HG02763 (cell line): ENCODE data around the gene CARTPT.

Source experiments
- ATAC-seq: cut with Tn5 transposase; IDR thresholded peaks from one replicate; pipeline ENCODE4 v1.9.1; 2021; ENCODE audit warnings: mild to moderate bottlenecking, moderate library complexity; ENCODE audit not compliant: unreplicated experiment

The CARTPT gene

GRCh38 chr5:71719063-71719964 is at the start of gene CARTPT:
CARTPT (plus strand) TSS chr5:71719275; CDS start chr5:71719294, 19 bp downstream.
- ATAC-seq = no peak

DNA sequence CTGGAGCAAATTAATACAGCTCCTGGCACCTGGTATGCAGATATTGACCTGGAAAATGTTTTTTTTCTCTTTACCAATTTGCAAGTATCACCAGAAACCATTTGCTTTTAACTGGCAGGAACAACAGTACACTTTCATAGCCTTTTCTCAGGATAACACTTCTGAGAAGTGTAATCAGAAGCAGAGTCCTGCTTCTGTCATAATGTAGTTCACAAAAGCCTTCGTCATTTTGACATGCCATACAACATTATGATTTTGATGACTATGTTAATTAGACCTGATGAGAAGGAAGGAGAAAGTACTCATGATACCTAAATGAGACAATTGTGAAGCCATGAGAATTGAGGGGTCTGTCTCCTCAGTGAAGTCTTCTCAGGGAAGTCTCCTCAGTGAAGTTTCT is 41.1 kb upstream of the CARTPT start:
- ATAC-seq = no peak

GRCh38 chr5:71679714-71680113 is 39.4 kb upstream of the CARTPT start:
- ATAC-seq = no peak

- ATAC-seq = no peak
These were observed 38.6 kb upstream of the CARTPT start for GRCh38 chr5:71680510-71680909.

GRCh38 chr5:71681296-71681695 is 37.8 kb upstream of the CARTPT start:
- ATAC-seq = no peak

- ATAC-seq = no peak
These were observed 34.8 kb upstream of the CARTPT start for GRCh38 chr5:71684309-71684708.

DNA sequence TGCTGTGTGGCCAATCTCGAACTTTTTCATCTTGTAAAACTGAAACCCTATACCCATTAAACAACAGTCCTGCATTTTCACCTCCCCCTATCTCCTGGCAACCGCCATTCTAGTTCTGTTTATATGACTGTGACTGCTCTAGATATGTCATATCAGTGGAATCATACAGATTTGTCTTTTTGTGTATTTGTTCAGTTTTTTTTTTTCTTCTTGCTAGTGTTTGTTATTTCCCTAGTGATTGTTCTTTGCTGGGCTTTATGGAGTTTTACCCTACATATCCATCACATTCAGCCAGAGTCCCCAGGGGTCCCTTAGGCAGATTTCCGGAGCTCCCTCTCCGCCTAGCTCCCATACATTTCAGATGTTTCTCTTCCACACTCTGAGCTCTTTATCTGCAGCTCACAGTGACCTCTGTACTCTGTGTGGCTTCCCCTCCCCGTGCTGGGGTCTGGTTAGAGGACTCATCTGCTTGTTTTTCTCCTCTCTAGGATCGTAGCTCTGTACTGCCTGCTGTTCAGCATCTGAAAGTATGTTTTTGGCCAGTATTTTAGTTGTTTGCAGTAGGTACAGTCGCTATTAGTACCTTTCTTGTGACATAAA is 25.1 kb upstream of the CARTPT start:
- no peak for ATAC-seq

DNA sequence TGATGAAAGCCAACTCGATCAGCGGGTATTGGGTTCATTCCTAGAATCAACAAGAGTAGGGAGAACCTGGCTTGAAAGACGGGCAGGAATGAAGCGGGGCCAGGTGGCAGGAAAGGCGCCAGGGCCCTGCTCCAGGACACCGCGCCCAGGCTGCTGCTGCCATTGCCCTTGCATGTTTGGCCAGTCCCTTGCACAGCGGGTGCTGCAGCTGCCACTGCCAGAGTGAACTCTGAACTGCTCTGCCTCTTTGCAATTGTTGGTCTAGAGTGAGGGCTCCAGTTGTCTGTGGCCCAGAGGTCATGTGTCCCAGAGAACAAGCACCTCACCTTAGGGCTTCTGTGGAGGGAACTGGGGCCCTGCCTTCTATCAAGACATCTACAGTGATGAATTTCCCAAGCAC is 24.0 kb upstream of the CARTPT start:
- ATAC-seq = no peak

GRCh38 chr5:71695595-71695994 is 23.5 kb upstream of the CARTPT start:
- ATAC-seq = no peak

DNA sequence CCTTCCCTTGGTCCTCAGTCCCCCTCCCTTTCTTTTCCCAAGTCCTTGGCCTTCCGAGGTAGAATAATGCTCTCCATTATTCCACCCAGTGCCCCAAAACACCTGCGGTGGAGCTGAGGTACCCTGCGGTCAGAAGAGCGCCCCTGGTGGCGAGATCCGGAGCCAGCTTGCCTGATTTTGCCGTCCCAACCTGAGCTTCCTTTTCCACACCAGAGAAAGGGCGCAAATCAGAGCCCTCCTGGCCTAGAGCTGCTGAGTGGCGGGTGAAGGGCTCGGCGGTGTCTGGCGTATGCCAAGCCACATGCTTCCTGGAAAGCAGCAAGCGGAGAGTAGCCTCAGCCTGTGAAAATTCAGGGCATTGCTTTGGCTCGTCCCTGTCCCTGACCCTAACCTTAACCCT is 21.1 kb upstream of the CARTPT start:
- ATAC-seq = no peak

GRCh38 chr5:71699233-71699632 is 19.8 kb upstream of the CARTPT start:
- no peak for ATAC-seq

DNA sequence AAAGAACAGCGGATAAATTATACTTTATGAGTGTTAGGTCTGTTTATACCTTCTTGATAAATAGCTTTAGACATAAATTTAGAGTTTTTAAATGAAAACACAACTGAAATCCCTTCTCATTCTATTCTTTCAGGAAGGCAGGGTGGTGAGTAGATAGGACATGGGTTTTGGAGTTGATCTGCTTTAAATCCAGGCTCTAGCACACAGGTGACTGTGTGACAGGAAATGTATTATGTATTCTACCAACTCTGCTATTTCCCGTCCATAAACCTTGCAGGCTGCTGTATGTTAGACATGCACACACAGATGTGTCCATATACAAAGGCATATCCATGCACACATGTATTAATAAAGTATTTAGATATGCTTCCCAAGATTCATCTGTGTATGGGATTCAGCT is 19.3 kb upstream of the CARTPT start:
- ATAC-seq = no peak

DNA sequence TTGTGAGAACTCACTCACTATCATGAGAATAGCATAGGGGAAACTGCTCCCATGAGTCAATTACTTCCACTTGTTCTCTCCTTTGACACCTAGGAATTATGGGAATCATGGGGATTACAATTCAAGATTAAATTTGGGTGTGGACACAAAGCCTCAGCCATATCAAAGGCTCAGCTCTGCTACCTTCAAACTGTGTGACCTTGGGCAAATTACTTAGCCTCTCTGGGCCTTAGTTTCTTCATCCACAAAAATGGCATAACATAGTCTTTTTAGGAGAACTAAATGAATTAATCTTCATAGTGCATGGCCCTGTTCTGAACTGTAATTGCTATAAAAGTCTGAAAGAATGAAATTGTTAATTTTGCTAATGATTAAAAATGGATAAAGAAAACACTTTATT is 18.3 kb upstream of the CARTPT start:
- ATAC-seq = no peak

GRCh38 chr5:71701407-71701806 is 17.7 kb upstream of the CARTPT start:
- ATAC-seq = no peak

DNA sequence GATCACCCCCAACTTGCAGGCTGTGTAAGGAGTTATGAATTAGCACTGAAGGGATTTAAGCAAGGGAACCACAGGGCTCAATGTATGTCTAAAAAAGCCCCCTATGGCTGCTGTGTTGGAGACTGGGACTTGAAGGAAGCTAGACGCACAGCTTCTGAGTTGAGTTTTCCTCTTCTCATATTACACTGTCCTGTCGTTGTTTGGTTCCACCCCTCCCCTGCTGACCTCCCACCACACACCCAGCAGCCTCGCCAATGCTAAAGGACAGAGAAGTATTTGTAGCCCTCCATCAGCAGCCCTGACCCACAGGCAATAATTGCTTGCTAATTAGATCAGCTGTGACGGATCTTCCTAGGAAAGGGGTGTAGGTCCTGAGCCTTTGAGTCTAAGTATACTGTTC is 15.1 kb upstream of the CARTPT start:
- no peak for ATAC-seq

DNA sequence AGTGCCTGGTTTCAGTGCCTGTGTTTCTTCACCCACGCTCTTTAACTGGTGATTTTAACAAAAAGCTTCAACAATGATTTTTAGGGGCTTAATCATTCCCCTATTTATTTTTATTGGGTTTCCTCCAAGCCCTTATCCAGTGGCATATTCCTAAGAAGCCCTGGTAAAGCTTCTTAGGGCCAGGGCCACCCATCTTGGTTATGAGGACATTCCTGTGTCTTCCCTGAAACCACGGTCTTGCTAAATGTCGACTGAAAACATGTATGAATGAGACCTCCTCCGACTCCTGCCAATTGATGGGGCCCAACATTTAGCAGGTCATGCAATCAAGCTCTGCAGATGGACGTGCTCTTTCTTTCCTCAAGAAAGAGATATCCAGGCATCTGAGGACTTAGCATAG is 13.7 kb upstream of the CARTPT start:
- no peak for ATAC-seq

DNA sequence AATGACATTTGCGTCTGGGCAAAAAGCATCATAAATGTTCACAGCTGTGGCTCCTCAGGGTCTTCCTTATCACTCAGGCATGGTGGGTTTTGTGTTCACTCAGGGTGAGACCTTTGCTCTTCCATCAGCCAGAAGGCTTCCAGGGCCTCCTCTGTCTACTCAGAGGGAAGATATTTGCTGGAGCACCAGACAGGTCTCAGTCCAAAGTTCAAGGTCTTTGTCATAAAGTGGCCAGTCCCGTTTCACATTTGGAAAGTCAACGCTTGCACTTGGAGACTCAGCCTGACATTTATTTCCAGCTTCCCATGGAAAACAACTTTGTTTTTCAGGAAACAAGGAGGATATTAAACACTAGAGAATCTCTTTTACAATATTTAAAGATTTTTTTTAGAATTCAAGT is 12.2 kb upstream of the CARTPT start:
- ATAC-seq = no peak

GRCh38 chr5:71711610-71712009 is 7.5 kb upstream of the CARTPT start:
- ATAC-seq = no peak

- ATAC-seq = no peak
These were observed 4.2 kb upstream of the CARTPT start for GRCh38 chr5:71714911-71715310.

DNA sequence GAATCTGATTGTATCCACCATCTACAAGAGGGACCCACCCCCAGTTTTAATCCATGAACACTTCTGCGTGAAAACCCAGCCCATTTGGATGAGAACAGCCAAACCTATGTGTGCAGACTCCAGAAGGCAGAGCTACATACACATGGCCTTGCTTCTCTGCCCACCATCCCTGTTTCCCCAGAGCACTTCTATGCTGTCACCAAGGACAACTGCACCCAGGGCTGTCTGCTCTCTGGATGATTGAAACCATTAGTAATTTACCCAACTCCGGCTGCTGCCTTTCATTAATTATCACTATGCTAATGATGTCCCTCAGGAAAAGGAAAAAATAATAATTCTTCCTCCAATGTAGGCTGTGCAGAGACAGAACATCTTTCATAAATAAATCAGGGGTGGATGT is 8.9 kb downstream of the CARTPT start:
- ATAC-seq = no peak

DNA sequence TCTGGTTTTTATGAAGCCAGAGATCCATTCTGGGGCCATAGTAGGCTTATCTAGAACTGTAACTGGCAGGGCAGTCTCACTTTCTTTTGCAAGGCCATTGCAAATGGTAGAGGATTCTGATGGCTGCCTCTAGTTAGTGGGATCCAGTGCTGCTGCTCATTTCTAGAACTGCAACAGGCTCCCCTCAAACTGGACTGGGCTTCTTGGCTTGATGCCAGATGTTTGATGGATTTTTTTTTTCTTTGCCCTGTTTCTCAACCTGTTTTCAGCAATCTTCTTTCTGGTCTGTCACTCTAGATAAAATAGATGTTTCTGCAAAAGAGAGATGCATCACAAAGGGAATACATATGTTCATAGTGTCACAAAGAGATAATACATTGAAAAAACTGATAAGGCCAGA is 11.9 kb downstream of the CARTPT start:
- no peak for ATAC-seq

- no peak for ATAC-seq
These were observed 12.9 kb downstream of the CARTPT start for GRCh38 chr5:71732011-71732410.

GRCh38 chr5:71734141-71734540 is 15.1 kb downstream of the CARTPT start:
- ATAC-seq = no peak
